Stomach (tissue), 9 donors: ENCODE data around the gene NUDT1. TPM values are rescaled to one million over a fixed set of nuclear protein-coding genes. Genes with fewer than 3 reads are reported as not detected.

Experiments
- DNase-seq, 2 donors: peaks; one replicate each; pipeline versions ENCODE4 v3.0.0 to v3.0.0-alpha.2; 2013 to 2019
- H3K27ac ChIP-seq, 5 donors: fragments of 200-600 bp in 4 of 5; sonication (generic) in 4 of 5; one replicate each; pipeline ENCODE4 v1.5.1; 2013 to 2019; ENCODE audit warnings: mild to moderate bottlenecking in 1 of 5, moderate library complexity in 1 of 5
- H3K27me3 ChIP-seq, 3 donors: fragments of 200-600 bp; sonication (generic); one replicate each; pipeline ENCODE4 v1.5.1; 2017 to 2019; ENCODE audit warnings: mixed run types in 1 of 3
- H3K36me3 ChIP-seq, 4 donors: fragments of 200-600 bp; sonication (generic); 1 replicate in 3 of 4; 2 replicates in 1 of 4; pipeline ENCODE4 v1.5.1; 2016 to 2019
- H3K4me1 ChIP-seq, 4 donors: fragments of 200-600 bp; sonication (generic); one replicate each; pipeline ENCODE4 v1.5.1; 2016 to 2019
- H3K4me3 ChIP-seq, 4 donors: fragments of 200-600 bp; sonication (generic) in 3 of 4; one replicate each; pipeline ENCODE4 v1.5.1; 2016 to 2019; ENCODE audit warnings: mild to moderate bottlenecking in 1 of 4
- H3K9me3 ChIP-seq, 4 donors: fragments of 200-600 bp; sonication (generic); one replicate each; pipeline ENCODE4 v1.5.1; 2016 to 2019
- CTCF ChIP-seq, 7 experiments: fragments of 450-650 bp in 4 of 7; fragments of 200-600 bp in 3 of 7; sonication (generic) in 3 of 7; IDR thresholded peaks; one replicate each; pipeline ENCODE4 v1.5.1; 2016 to 2019; ENCODE audit warnings: antibody characterized with exemption in 7 of 7, control low read depth in 2 of 7, mild to moderate bottlenecking in 1 of 7
- EP300 ChIP-seq: sonication (generic); formaldehyde crosslinking; IDR thresholded peaks from one replicate; pipeline ENCODE4 v1.6.1; 2017; ENCODE audit warnings: antibody characterized with exemption
- POLR2A ChIP-seq, 4 donors: fragments of 450-650 bp; IDR thresholded peaks; one replicate each; pipeline ENCODE4 v1.6.1; 2016; ENCODE audit warnings: antibody characterized with exemption in 4 of 4, control low read depth in 2 of 4, mild to moderate bottlenecking in 1 of 4, moderate library complexity in 1 of 4
- POLR2AphosphoS5 ChIP-seq, 3 donors: sonication (generic); formaldehyde crosslinking; IDR thresholded peaks; one replicate each; pipeline ENCODE4 v1.6.1; 2016; ENCODE audit warnings: antibody characterized with exemption in 3 of 3
- WGBS, 5 donors: extraction: QIAGEN DNeasy Blood & Tissue Kit in 3 of 5; methylation state at CpG; one replicate each; pipeline versions ENCODE4 v1.1.5 to v1.1.7; 2013 to 2018; 5-methylcytosine and 5-hydroxymethylcytosine counted together
- intact Hi-C: fragments of 100-400 bp; cut with DNase I; formaldehyde crosslinking; loops from one replicate; pipeline ENCODE4 v1.15.1; 2023; ENCODE audit warnings: low total_unique reads
- polyA plus RNA-seq, 3 donors: library from polyadenylated mRNA; stranded (reverse); fragments of 200-250 nt; gene quantifications; one replicate each; pipeline ENCODE4 v1.2.3, GENCODE V29; 2013
- total RNA-seq, 5 donors: library from RNA; depleted of rRNA; stranded (reverse); fragments of >200 nt; gene quantifications; one replicate each; pipeline versions ENCODE4 v1.1.0 to v1.2.3, GENCODE V29; 2014 to 2016
- donor health status: healthy with polysubstance abuse.
- donor health status: Bipolar disorder and iron deficiency.
- donor health status: healthy.

The NUDT1 gene
- total and polyA plus RNA-seq, 8 donors: 4.6 to 37.1 (median 12.0) TPM; not detected in 2

- WGBS, 5 donors: 78 to 100% (median 92%) methylated on average over 4 to 7 of the region's 7 CpGs
- no peak for DNase-seq
- Histone ChIP-seq H3K4me1 (peaks cover 0 to 3% (median 0%) of the 10 kb centered on the region in 4 donors), H3K27me3 (no peaks in the 10 kb centered on the region), H3K4me3 (no peak overlapping the region), H3K9me3 (no peaks in the 10 kb centered on the region), H3K36me3 (peaks cover 22 to 67% (median 63%) of the 10 kb centered on the region in 4 donors), H3K27ac (no peak overlapping the region)
- no peak for TF ChIP-seq CTCF (IDR thresholded peaks at IDR 0.05)
- TF ChIP-seq POLR2A (IDR thresholded peaks at IDR 0.05): no peak
- TF ChIP-seq POLR2AphosphoS5 (IDR thresholded peaks at IDR 0.05): no peak
- TF ChIP-seq EP300: no peak
- intact Hi-C loops: no loop called here
These were observed 32.6 kb downstream of the NUDT1 start for GRCh38 chr7:2274666-2275065.

GRCh38 chr7:2275101-2275500 is 33.1 kb downstream of the NUDT1 start:
- Histone ChIP-seq H3K36me3 (peaks cover 22 to 63% (median 59%) of the 10 kb centered on the region in 4 donors), H3K27ac (no peak overlapping the region), H3K4me1 (peaks cover 0 to 8% (median 0%) of the 10 kb centered on the region in 4 donors), H3K27me3 (no peaks in the 10 kb centered on the region), H3K4me3 (no peak overlapping the region), H3K9me3 (no peaks in the 10 kb centered on the region)
- 89 to 92% (median 91%) methylated on average over 14 to 18 of the region's 18 CpGs for WGBS, 5 donors
- no peak for DNase-seq
- intact Hi-C loops: no loop called here
- TF ChIP-seq POLR2A (IDR thresholded peaks at IDR 0.05): no peak
- no peak for TF ChIP-seq POLR2AphosphoS5 (IDR thresholded peaks at IDR 0.05)
- TF ChIP-seq CTCF (IDR thresholded peaks at IDR 0.05): no peak
- TF ChIP-seq EP300: no peak

- 89 to 95% (median 90%) methylated on average over 14 to 18 of the region's 18 CpGs for WGBS, 5 donors
- intact Hi-C loops: no loop called here
- Histone ChIP-seq H3K27me3 (no peaks in the 10 kb centered on the region), H3K9me3 (no peaks in the 10 kb centered on the region), H3K4me3 (no peak overlapping the region), H3K27ac (no peak overlapping the region), H3K4me1 (peaks cover 0 to 17% (median 3%) of the 10 kb centered on the region in 4 donors), H3K36me3 (peaks cover 19 to 55% (median 50%) of the 10 kb centered on the region in 4 donors)
- TF ChIP-seq POLR2AphosphoS5 (IDR thresholded peaks at IDR 0.05) (no peak), POLR2A (IDR thresholded peaks at IDR 0.05) (no peak), CTCF (IDR thresholded peaks at IDR 0.05) (no peak), EP300 (no peak)
- no peak for DNase-seq
These were observed 34.1 kb downstream of the NUDT1 start for GRCh38 chr7:2276107-2276506.

GRCh38 chr7:2278026-2278425 is 36.0 kb downstream of the NUDT1 start:
- no peak overlapping the region for H3K4me3 ChIP-seq
- peaks cover 14 to 46% (median 38%) of the 10 kb centered on the region in 4 donors for H3K36me3 ChIP-seq
- H3K27me3 ChIP-seq: no peaks in the 10 kb centered on the region
- TF ChIP-seq POLR2A (IDR thresholded peaks at IDR 0.05) (no peak), CTCF (IDR thresholded peaks at IDR 0.05) (no peak), EP300 (no peak), POLR2AphosphoS5 (IDR thresholded peaks at IDR 0.05) (no peak)
- H3K27ac ChIP-seq: no peak overlapping the region
- 91 to 96% (median 94%) methylated on average over 10 to 11 of the region's 11 CpGs for WGBS, 5 donors
- no peak for DNase-seq
- no peaks in the 10 kb centered on the region for H3K9me3 ChIP-seq
- H3K4me1 ChIP-seq: peaks cover 0 to 28% (median 12%) of the 10 kb centered on the region in 4 donors
- intact Hi-C loops: no loop called here
